Mucosa of stomach (tissue), 1 donor: ENCODE measurements around the gene NAA30.

Experiments used
- H3K27me3 ChIP-seq: one replicate; pipeline ENCODE4 v1.7.0; 2013; ENCODE audit warnings: mild to moderate bottlenecking, low read length; ENCODE audit not compliant: control insufficient read depth, insufficient read depth
- H3K36me3 ChIP-seq: one replicate; pipeline ENCODE4 v1.7.0; 2013; ENCODE audit warnings: low read length; ENCODE audit not compliant: control insufficient read depth, insufficient read depth
- H3K4me1 ChIP-seq: one replicate; pipeline ENCODE4 v1.7.0; 2013; ENCODE audit warnings: mild to moderate bottlenecking, low read length; ENCODE audit not compliant: control insufficient read depth, insufficient read depth
- H3K4me3 ChIP-seq: one replicate; pipeline ENCODE4 v1.7.0; 2013; ENCODE audit warnings: low read length
- H3K9ac ChIP-seq: one replicate; pipeline ENCODE4 v1.7.0; 2013; ENCODE audit warnings: mild to moderate bottlenecking, low read length, moderate library complexity
- H3K9me3 ChIP-seq: one replicate; pipeline ENCODE4 v1.7.0; 2013; ENCODE audit warnings: mild to moderate bottlenecking, low read length, moderate library complexity; ENCODE audit not compliant: control insufficient read depth
- donor health status: Pancreatic carcinoma.

Gene NAA30

DNA sequence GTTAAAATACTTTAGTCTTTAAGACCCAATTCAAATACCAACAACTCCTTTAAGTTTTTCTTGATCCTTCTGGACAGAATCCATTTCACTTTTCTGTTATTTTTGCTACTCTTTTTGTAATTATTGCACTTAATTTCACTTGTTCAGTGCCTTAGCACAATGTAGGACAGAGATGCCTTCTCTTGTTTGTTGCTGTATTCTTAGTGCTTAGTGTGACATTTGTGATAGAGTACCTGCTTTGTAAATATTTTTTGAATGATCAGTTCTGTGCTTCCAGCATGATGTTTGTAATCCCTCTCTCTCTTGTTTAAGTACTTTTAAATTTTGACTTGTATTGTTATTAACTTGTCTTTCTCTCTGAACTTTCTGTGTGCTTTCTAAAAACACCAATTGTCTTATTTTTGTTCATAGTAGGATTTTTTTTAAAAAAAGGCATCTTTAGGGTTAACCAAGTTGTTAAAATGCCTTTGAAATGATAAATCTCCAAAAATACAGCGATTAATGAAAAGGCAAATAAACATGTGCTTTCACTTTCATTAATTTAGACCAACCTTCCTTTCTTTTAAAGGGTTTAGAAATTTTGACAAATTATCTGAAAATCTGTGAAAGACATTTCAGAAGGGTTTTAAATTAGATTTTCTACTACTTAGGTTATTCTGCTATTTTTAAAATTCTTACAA, 11.9 kb downstream of the NAA30 start:
- Histone ChIP-seq H3K36me3 (peaks cover 3% of the 10 kb centered on the region), H3K4me1 (peaks cover 3% of the 10 kb centered on the region), H3K27me3 (no peaks in the 10 kb centered on the region), H3K4me3 (no peak overlapping the region), H3K9me3 (no peaks in the 10 kb centered on the region), H3K9ac (no peak overlapping the region)

DNA sequence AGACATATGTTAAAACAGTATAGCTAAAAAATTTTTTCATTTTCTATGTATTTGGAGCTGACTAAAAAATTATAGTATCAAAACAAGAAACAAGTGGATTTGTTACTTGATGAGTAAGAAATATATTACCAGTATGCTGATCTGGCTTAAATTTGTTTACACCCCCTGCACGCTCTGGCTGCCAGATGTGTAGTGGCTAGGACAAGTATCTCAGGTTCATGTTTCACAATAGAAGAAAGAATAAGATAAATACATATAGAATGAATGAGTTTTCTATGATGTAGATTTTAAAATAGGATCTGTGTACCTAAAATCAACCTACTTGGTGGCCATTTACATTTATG, 13.1 kb downstream of the NAA30 start:
- Histone ChIP-seq H3K4me1 (peaks cover 3% of the 10 kb centered on the region), H3K4me3 (no peak overlapping the region), H3K36me3 (peaks cover 3% of the 10 kb centered on the region), H3K27me3 (no peaks in the 10 kb centered on the region), H3K9me3 (no peaks in the 10 kb centered on the region), H3K9ac (no peak overlapping the region)

DNA sequence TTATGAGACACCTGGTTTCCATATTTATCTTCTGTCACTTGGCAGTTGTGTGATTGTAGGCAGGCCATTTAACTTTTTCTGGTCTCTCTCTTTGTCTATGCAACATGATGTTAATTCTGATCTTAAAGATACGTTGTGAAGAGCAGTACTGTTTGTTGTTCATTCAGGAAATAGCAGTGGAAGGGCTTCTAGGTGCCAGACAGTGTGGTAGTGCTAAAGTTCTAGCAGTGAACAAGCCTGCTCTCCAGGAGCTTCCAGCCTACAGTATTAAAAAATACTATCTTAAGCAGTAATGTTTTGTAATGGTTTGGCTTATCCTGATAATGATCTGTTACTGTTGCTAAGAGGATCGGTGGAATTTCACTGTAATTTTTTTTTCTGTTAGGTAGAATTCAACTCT, 15.2 kb downstream of the NAA30 start:
- H3K27me3 ChIP-seq: no peaks in the 10 kb centered on the region
- no peaks in the 10 kb centered on the region for H3K36me3 ChIP-seq

DNA sequence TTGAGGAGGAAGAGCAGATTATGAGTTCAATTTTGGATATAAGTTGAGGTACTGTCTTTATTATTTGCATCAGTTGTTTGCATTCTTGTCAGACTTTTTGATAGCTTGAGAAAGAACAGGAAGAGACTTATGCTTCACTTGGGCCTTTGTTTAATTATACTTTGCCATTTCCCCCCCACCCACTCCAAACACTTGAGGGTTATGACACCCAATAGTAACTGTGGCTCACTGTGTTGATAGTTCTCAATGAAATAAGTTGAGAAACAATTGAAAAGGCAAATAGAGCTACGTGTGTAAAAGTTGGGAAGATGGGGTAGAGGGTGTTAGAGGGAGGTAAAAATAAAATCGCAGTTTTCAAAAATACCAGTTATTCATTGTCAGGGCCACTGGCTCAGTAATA, 17.7 kb downstream of the NAA30 start:
- Histone ChIP-seq H3K9ac (no peak overlapping the region), H3K36me3 (no peaks in the 10 kb centered on the region), H3K4me3 (no peak overlapping the region), H3K27me3 (no peaks in the 10 kb centered on the region), H3K9me3 (no peaks in the 10 kb centered on the region), H3K4me1 (no peaks in the 10 kb centered on the region)

More for the DNA sequence above, 15.2 kb downstream of the NAA30 start:
- Histone ChIP-seq H3K4me1 (peaks cover 3% of the 10 kb centered on the region), H3K9ac (no peak overlapping the region), H3K4me3 (no peak overlapping the region), H3K9me3 (no peaks in the 10 kb centered on the region)

DNA sequence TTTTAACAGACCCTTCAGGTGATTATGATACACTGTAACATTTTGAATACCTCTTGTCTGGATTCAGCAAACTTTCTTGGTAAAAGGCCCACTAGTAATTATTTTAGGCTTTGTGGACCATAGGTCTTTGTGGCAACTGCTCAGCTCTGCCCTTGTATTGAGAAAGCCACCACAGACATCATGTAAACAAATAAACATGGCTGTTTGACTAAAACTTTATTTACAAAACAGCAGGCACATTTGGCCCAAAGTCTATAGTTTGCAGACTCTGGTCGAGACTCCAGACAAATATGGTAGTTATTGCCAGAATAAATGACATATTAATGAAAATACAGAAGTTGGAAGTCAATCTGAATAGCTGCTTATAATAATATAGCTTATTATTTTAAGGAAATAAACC, 18.2 kb downstream of the NAA30 start:
- Histone ChIP-seq H3K4me3 (no peak overlapping the region), H3K4me1 (no peaks in the 10 kb centered on the region), H3K36me3 (no peaks in the 10 kb centered on the region), H3K9me3 (no peaks in the 10 kb centered on the region), H3K27me3 (no peaks in the 10 kb centered on the region), H3K9ac (no peak overlapping the region)

DNA sequence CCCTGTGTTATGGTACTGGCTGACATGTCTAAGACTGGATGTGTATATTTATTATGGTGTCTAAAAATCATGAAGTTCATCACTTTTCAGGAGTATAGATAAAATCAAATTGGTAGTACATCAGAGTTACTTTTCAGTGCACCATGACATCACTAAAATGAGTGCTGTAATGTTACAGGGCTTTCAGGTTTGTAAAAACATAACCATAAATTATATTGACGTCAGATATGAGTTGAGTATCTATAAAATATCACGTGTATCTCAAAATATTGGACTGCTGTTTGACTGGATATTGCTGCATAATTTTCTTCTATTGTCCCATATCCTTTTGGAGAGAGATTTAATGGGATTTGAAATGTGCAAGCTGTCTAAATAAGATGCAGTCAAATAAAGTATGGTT, 22.0 kb downstream of the NAA30 start:
- Histone ChIP-seq H3K9me3 (no peaks in the 10 kb centered on the region), H3K36me3 (no peaks in the 10 kb centered on the region), H3K4me3 (no peak overlapping the region), H3K27me3 (no peaks in the 10 kb centered on the region), H3K4me1 (no peaks in the 10 kb centered on the region), H3K9ac (no peak overlapping the region)

DNA sequence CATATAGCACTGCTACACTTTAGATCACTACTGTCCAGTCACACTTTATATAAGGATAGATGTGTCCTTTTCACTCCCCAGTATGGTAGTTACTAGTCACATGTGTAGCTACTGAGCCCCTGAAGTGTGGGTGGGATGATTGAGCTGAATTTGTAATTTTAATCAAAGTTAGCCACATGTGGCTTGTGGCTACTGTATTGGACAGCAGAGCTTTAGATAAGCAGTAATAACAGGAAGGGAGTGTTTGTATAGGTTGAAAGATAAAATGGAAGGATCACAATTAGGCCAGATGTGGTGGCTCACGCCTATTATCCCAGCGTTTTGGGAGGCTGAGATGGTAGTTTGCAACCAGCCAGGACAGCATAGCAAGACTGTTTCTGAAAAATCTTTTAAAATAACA, 23.5 kb downstream of the NAA30 start:
- no peaks in the 10 kb centered on the region for H3K9me3 ChIP-seq
- H3K36me3 ChIP-seq: no peaks in the 10 kb centered on the region
- H3K27me3 ChIP-seq: no peaks in the 10 kb centered on the region
- no peak overlapping the region for H3K9ac ChIP-seq
- H3K4me1 ChIP-seq: no peaks in the 10 kb centered on the region
- no peak overlapping the region for H3K4me3 ChIP-seq

DNA sequence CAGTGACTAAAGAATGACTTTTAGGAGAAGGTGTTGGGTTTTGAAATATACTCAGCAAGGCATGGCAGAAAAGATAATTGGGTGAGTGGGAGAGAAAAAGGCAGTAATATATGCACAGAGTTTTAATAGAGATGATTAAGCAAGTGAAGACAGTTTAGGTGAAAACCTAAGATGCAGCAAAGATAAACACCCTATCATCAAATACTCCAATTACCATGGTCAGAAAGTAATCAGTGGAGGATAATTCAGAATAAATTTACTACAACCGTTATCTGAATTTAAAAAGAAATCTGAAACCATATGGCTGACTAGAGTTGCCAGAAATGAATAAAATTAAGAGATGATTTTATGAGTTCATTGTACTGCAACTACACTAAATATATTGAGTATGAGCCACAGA, 26.8 kb downstream of the NAA30 start:
- no peaks in the 10 kb centered on the region for H3K27me3 ChIP-seq
- no peak overlapping the region for H3K4me3 ChIP-seq
- no peak overlapping the region for H3K9ac ChIP-seq
- no peaks in the 10 kb centered on the region for H3K36me3 ChIP-seq
- no peaks in the 10 kb centered on the region for H3K9me3 ChIP-seq
- H3K4me1 ChIP-seq: no peaks in the 10 kb centered on the region

DNA sequence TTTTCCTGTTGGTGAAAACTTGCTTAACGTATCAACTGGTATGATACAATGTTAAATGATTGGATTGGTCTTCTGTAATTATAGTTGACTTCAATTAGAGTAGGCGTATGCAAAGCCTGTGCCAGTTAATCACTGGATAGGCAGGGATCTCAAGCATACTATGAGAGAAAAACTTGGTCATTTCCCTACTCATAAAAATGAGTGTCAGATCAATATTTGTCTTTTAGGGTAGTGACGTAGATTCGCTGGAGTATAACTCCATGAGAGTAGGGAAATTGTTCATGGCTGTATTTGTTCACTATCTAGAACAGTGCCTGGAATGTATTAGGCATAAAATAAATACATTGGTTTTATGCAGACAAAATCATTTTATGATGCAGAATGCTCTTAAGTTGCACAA, 28.6 kb downstream of the NAA30 start:
- Histone ChIP-seq H3K9ac (no peak overlapping the region), H3K4me3 (no peak overlapping the region), H3K9me3 (no peaks in the 10 kb centered on the region), H3K27me3 (no peaks in the 10 kb centered on the region), H3K4me1 (no peaks in the 10 kb centered on the region), H3K36me3 (no peaks in the 10 kb centered on the region)

DNA sequence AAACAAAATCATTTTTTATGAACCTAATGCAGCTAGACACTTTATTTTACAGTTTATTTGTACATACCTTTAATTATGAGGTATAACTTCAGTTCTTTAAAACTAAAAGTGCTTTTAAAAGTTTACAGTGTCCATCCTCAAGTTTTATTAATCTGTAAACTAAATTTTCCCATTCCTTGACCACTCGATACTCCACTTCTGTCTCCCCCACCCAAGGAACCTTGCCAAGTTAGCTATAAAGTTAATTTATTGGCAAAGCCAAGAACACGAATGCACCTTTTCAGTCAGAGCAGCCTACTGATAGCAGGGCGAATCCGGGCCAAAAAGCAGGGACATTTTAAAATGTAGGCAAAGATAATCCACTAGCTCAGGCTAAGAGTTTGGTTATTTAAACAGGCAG, 29.6 kb downstream of the NAA30 start:
- Histone ChIP-seq H3K36me3 (no peaks in the 10 kb centered on the region), H3K9ac (no peak overlapping the region), H3K9me3 (no peaks in the 10 kb centered on the region), H3K4me3 (no peak overlapping the region), H3K4me1 (no peaks in the 10 kb centered on the region), H3K27me3 (no peaks in the 10 kb centered on the region)

DNA sequence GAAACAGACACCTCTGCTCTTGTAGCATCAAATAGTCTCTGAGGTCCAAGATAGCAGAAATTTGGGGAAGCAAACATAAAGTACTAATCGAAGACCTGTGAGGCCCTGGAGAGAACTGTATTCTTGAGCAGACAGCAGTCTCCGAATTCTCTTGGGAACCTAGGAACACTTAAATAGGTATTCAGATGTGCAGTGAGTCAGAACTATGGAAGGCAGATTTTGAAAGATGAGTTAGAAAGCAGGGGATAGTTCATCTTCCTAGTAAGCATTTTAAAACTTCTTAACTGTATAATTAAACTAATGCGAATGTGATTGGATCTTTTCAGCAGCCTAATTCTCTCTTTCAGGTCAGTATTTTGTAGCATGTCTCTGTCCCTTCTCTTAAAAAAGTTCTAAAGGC, 30.6 kb downstream of the NAA30 start:
- Histone ChIP-seq H3K4me3 (no peak overlapping the region), H3K36me3 (no peaks in the 10 kb centered on the region), H3K4me1 (no peaks in the 10 kb centered on the region), H3K9me3 (no peaks in the 10 kb centered on the region), H3K27me3 (no peaks in the 10 kb centered on the region), H3K9ac (no peak overlapping the region)

DNA sequence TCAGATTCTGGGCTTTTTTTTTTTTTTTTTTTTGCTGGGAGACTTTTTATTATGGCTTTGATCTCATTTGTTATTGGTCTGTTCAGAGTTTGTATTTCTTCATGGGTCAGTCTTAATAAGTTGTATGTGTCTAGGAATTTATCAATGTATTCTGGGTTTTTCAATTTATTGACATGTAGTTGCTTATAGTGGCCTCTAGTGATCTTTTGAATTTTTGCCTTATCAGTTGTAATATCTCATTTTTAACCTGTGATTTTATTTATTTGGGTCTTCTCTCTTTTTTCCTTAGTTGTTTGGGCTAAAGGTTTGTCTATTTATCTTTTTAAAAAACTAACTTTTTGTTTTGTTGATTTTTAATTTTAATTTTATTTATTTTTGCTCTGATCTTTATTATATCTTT, 45.5 kb downstream of the NAA30 start:
- no peaks in the 10 kb centered on the region for H3K36me3 ChIP-seq
- no peak overlapping the region for H3K4me3 ChIP-seq
- no peak overlapping the region for H3K9ac ChIP-seq
- no peaks in the 10 kb centered on the region for H3K9me3 ChIP-seq
- no peaks in the 10 kb centered on the region for H3K4me1 ChIP-seq
- no peaks in the 10 kb centered on the region for H3K27me3 ChIP-seq

DNA sequence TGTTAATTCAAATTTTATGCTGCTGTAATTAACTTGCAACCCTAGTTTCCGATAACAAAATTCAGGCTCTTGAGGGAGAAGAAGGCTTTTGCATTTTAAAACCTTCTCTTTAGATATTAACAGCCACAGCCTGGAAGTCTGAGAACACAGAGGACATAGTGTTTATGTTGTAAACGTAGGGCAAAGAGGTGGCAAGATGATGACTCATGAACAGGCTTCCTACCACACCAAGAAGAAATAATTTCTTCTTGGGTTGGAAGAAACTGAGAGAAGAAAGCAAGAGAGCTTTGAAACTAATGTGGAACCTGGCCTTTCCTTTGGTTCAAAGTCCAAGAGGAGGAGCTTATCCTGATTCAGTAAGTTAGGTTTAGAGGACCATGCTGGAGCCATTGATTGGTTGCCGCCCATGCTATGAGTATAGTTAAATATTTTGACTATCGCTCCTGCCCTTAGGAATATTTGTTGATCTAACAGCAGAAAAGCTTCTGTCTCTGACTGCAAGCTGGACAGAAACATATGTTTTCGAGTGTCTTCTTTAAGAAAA, 71.5 kb downstream of the NAA30 start:
- no peak overlapping the region for H3K4me3 ChIP-seq
- H3K4me1 ChIP-seq: no peaks in the 10 kb centered on the region
- no peaks in the 10 kb centered on the region for H3K9me3 ChIP-seq
- H3K36me3 ChIP-seq: no peaks in the 10 kb centered on the region
- no peaks in the 10 kb centered on the region for H3K27me3 ChIP-seq
- no peak overlapping the region for H3K9ac ChIP-seq
